NK-92 treated with Interleukin-12 subunit alpha and Interleukin-12 subunit beta, amount 100 ng/mL, for 24 hours (cell line): ENCODE data around the gene TRIM27.
"Not testable (repeated sequence)": the region's sequence is repeated elsewhere in the genome, so short reads cannot be mapped to it uniquely, and the experiment has no call there.

Source experiments
- DNase-seq: peaks from one replicate; lab custom pipeline; 2025; lab: John Stamatoyannopoulos, UW

Gene TRIM27

GRCh38 chr6:28864326-28864923 is 59.4 kb downstream of the TRIM27 start:
- no peak for DNase-seq

- peak; percentile 57 for DNase-seq
Observed at GRCh38 chr6:28863604-28864325, 60.0 kb downstream of the TRIM27 start.

- no peak for DNase-seq
Observed at GRCh38 chr6:28862077-28862476, 61.7 kb downstream of the TRIM27 start.

GRCh38 chr6:28861339-28861738 is 62.4 kb downstream of the TRIM27 start:
- DNase-seq, result no peak

GRCh38 chr6:28860581-28860980 is 63.2 kb downstream of the TRIM27 start:
- DNase-seq, result no peak

- no peak for DNase-seq
Observed at GRCh38 chr6:28858963-28859362, 64.8 kb downstream of the TRIM27 start.

- DNase-seq, result no peak
Observed at GRCh38 chr6:28856620-28857005, 67.2 kb downstream of the TRIM27 start.

- not testable (repeated sequence) for DNase-seq
Observed at GRCh38 chr6:28854405-28854804, 69.4 kb downstream of the TRIM27 start.
